Calu3 (cell line): ENCODE measurements around the gene SPOCK1. TPM values are rescaled to one million over a fixed set of nuclear protein-coding genes. Genes with fewer than 3 reads are reported as not detected.

Experiments
- BruUV-seq: library from RNA; stranded (reverse); fragments of 400-500 nt; replicated peaks from 2 replicates; lab custom pipeline; 2021; lab: Mats Ljungman, UMichigan
- CTCF ChIA-PET: fragments of 300-600 bp; sonication (Branson Sonifier 250); formaldehyde crosslinking; loops from one replicate; lab custom pipeline; 2022; ENCODE audit warnings: antibody characterized with exemption; lab: Charles Lee
- DNase-seq: peaks from one replicate; pipeline ENCODE4 v3.0.0; 2022
- H3K27ac Mint-ChIP-seq: one replicate; pipeline ENCODE4 v1.8.0; 2022; ENCODE audit warnings: mixed read lengths; ENCODE audit not compliant: unreplicated experiment
- H3K27me3 Mint-ChIP-seq: one replicate; pipeline ENCODE4 v1.8.0; 2022; ENCODE audit warnings: mixed read lengths; ENCODE audit not compliant: unreplicated experiment
- H3K36me3 Mint-ChIP-seq: one replicate; pipeline ENCODE4 v1.8.0; 2022; ENCODE audit warnings: mild to moderate bottlenecking, moderate library complexity, mixed read lengths; ENCODE audit not compliant: insufficient read depth, unreplicated experiment
- H3K4me1 Mint-ChIP-seq: one replicate; pipeline ENCODE4 v1.8.0; 2022; ENCODE audit warnings: mild to moderate bottlenecking, low read depth, mixed read lengths; ENCODE audit not compliant: unreplicated experiment
- H3K4me3 Mint-ChIP-seq: one replicate; pipeline ENCODE4 v1.8.0; 2022; ENCODE audit warnings: mild to moderate bottlenecking, low read depth, moderate library complexity, mixed read lengths; ENCODE audit not compliant: unreplicated experiment
- H3K9me3 Mint-ChIP-seq: one replicate; pipeline ENCODE4 v1.8.0; 2022; ENCODE audit warnings: low read depth, mixed read lengths; ENCODE audit not compliant: unreplicated experiment
- CTCF ChIP-seq: fragments of 200-600 bp; IDR thresholded peaks from one replicate; pipeline ENCODE4 v1.8.0; 2022; ENCODE audit warnings: antibody characterized with exemption; ENCODE audit not compliant: unreplicated experiment
- intact Hi-C: fragments of 100-400 bp; cut with micrococcal nuclease; formaldehyde crosslinking; loops from one replicate; pipeline ENCODE4 v1.10.0; 2022; ENCODE audit not compliant: unreplicated experiment
- total RNA-seq: library from RNA; stranded (reverse); gene quantifications from 2 replicates; pipeline ENCODE4 v1.2.3, GENCODE V29; 2022

The SPOCK1 gene
- total RNA-seq, 1 experiment from 2014 or later, result 3.2 TPM

- no peaks in the 10 kb centered on the region for H3K9me3 Mint-ChIP-seq
- intact Hi-C loops, result no loop called here
- CTCF ChIA-PET, result no interaction called here
- no TSS peak for BruUV-seq
- TF ChIP-seq CTCF, result no peak
- H3K4me1 Mint-ChIP-seq, result no peaks in the 10 kb centered on the region
- no peak overlapping the region for H3K4me3 Mint-ChIP-seq
- H3K36me3 Mint-ChIP-seq, result no peaks in the 10 kb centered on the region
- peaks cover 97% of the 10 kb centered on the region for H3K27me3 Mint-ChIP-seq
- no peak overlapping the region for H3K27ac Mint-ChIP-seq
- DNase-seq, result no peak
These were observed 56.5 kb downstream of the SPOCK1 start for GRCh38 chr5:137442660-137443059.

- Mint-ChIP-seq H3K4me1 (no peaks in the 10 kb centered on the region), H3K36me3 (no peaks in the 10 kb centered on the region), H3K27ac (no peak overlapping the region), H3K9me3 (no peaks in the 10 kb centered on the region), H3K4me3 (no peak overlapping the region), H3K27me3 (peaks cover 92% of the 10 kb centered on the region)
- intact Hi-C loops, result no loop called here
- BruUV-seq, result no TSS peak
- no peak for DNase-seq
- no peak for TF ChIP-seq CTCF
- CTCF ChIA-PET, result interaction anchor here (0.6 kb wide), 1 partner anchor 546 kb away, joined by 3 read pairs; no protein-coding TSS in a partner anchor
These were observed 57.6 kb downstream of the SPOCK1 start for GRCh38 chr5:137441476-137441875.

GRCh38 chr5:137440795-137441194 lies 58.3 kb downstream of the SPOCK1 start:
- Mint-ChIP-seq H3K4me1 (no peaks in the 10 kb centered on the region), H3K36me3 (no peaks in the 10 kb centered on the region), H3K27ac (no peak overlapping the region), H3K27me3 (peaks cover 85% of the 10 kb centered on the region), H3K4me3 (no peak overlapping the region), H3K9me3 (no peaks in the 10 kb centered on the region)
- intact Hi-C loops, result no loop called here
- no TSS peak for BruUV-seq
- TF ChIP-seq CTCF, result no peak
- CTCF ChIA-PET, result no interaction called here
- no peak for DNase-seq

- H3K4me3 Mint-ChIP-seq, result no peak overlapping the region
- H3K27me3 Mint-ChIP-seq, result peaks cover 73% of the 10 kb centered on the region
- no peak for TF ChIP-seq CTCF
- H3K27ac Mint-ChIP-seq, result no peak overlapping the region
- H3K9me3 Mint-ChIP-seq, result no peaks in the 10 kb centered on the region
- CTCF ChIA-PET, result no interaction called here
- BruUV-seq, result no TSS peak
- intact Hi-C loops, result no loop called here
- H3K4me1 Mint-ChIP-seq, result no peaks in the 10 kb centered on the region
- DNase-seq, result no peak
- no peaks in the 10 kb centered on the region for H3K36me3 Mint-ChIP-seq
These were observed 59.5 kb downstream of the SPOCK1 start for GRCh38 chr5:137439645-137440044.
